ENCODE measurements around the gene CFAP206.

The CFAP206 gene

DNA sequence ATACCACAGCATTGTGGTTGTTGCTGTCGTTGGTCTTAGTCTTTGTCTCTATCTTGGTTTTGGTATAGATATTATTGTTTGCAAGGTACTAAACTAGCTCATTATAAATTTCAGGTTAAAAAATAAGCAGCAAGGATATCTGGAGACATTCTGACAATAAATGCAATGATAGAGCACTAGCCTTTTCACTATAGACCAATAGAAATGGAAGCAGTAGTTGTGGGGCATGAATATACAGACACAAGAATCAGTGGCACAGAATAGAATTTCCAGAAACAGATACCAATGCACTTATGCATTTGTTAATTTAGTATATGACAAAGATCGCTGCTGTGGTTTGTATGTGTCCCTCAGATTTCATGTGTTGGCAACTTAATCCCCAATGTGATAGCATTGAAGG, 31.1 kb upstream of the CFAP206 start:
- H3K4me3 ChIP-seq (ENCODE audit: low read length) = no peak overlapping the region
- TF ChIP-seq, protein P1, sequence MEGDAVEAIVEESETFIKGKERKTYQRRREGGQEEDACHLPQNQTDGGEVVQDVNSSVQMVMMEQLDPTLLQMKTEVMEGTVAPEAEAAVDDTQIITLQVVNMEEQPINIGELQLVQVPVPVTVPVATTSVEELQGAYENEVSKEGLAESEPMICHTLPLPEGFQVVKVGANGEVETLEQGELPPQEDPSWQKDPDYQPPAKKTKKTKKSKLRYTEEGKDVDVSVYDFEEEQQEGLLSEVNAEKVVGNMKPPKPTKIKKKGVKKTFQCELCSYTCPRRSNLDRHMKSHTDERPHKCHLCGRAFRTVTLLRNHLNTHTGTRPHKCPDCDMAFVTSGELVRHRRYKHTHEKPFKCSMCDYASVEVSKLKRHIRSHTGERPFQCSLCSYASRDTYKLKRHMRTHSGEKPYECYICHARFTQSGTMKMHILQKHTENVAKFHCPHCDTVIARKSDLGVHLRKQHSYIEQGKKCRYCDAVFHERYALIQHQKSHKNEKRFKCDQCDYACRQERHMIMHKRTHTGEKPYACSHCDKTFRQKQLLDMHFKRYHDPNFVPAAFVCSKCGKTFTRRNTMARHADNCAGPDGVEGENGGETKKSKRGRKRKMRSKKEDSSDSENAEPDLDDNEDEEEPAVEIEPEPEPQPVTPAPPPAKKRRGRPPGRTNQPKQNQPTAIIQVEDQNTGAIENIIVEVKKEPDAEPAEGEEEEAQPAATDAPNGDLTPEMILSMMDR (conservative IDR thresholded peaks at IDR 0.05; ENCODE audit: low read depth, low read length) = no peak
- no peak for DNase-seq (ENCODE audit: low read depth)

DNA sequence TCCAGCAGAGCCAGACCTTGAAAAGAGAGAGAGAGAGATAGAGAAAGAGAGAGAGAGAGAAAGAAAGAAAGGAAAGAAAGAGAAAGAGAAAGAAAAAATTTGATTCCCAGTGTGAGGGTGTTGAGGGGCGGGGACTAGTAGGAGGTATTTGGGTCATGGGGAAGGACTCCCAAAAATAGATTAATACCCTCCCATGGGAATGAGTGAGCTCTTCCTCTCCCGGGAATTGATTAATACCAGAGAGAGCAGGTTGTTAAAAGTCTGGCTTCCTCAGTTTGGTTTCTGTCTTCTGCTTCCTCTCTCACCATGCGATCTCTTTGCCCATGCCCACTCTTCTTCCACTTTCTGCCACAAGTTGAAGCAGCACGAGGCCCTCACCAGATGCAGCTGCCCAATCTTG, 28.8 kb upstream of the CFAP206 start:
- TF ChIP-seq, protein P1 (conservative IDR thresholded peaks at IDR 0.05; ENCODE audit: low read depth, low read length) = no peak
- H3K4me3 ChIP-seq (ENCODE audit: low read length) = no peak overlapping the region
- no peak for DNase-seq (ENCODE audit: low read depth)

DNA sequence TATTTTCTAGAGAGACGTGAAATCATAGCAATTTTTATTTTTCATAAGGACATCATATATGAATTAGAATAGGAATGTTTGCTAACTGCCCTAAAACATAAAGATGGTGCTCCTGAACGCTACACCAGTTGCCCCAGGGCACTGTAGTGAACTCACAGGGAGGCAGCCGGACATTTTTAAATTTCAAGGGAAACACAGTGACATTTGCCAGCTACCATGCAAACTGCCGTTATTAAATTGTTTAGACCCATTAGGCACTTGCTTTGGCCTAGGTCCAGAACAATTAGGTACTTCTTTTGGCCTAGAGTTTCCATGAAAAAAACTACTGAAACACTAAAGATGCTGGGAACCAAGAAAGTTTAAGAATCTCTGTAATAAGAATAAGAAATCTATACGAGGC, 24.9 kb upstream of the CFAP206 start:
- H3K4me3 ChIP-seq (ENCODE audit: low read length) = no peak overlapping the region
- TF ChIP-seq, protein P1 (conservative IDR thresholded peaks at IDR 0.05; ENCODE audit: low read depth, low read length) = no peak
- no peak for DNase-seq (ENCODE audit: low read depth)

DNA sequence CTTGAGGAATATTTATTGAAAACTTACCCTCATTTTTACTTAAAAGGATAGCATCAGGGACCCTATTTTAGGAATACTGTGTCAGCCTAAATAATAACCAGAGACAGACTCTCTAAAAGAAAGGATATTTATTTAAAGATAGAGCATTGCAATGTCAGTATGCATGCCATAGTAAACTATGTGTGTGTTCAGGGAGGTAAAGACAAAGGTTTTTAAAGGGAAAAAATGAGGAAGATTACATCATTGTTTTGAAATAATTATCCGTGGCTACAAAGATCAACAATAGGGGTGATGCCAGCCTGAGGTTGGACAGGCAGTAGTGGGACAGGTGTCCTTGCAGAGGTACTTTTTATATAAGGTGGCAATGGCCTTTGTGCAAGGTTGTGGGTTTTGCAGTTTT, 23.7 kb upstream of the CFAP206 start:
- TF ChIP-seq, protein P1 (conservative IDR thresholded peaks at IDR 0.05; ENCODE audit: low read depth, low read length) = no peak
- DNase-seq (ENCODE audit: low read depth) = no peak
- no peak overlapping the region for H3K4me3 ChIP-seq (ENCODE audit: low read length)

DNA sequence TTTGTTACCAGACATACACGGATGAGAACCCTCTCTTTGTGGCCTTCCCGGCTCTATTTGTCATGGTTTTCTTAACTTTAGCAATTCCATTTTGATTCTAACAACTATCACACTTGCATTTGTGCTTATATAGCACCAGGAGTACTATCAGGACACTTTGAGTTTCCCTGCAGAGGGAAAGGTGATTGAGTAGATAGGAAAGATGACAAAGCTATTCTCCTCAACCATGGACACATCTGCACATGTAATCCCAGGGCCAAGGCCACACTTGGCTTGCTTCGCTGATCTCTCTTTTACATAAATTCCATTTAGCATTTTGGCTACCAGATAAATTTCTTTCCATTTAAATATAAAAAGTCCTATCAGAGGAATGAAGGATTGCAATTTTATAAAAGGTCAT, 23.3 kb upstream of the CFAP206 start:
- H3K4me3 ChIP-seq (ENCODE audit: low read length) = no peak overlapping the region
- TF ChIP-seq, protein P1 (conservative IDR thresholded peaks at IDR 0.05; ENCODE audit: low read depth, low read length) = no peak
- no peak for DNase-seq (ENCODE audit: low read depth)

DNA sequence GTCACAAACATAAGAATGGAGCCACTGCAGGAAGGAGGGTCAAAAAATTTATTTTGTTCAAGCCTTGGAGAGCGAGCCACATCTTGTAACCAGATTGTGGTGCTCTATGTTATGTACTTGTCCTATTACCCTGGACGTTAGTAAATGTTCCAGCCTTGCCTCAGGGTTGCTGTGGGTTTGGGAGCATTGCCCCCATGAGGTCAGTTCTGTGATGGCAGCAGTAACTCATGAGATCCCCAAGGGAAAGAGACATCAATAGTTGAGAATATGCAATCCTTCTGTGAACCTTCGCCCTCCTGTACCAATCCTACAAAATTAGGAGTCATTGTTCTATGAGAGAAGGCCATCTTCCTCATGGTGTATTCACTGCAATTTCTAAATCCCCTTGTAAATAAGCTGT, 16.4 kb upstream of the CFAP206 start:
- no peak overlapping the region for H3K4me3 ChIP-seq (ENCODE audit: low read length)
- no peak for DNase-seq (ENCODE audit: low read depth)
- TF ChIP-seq, protein P1 (conservative IDR thresholded peaks at IDR 0.05; ENCODE audit: low read depth, low read length) = peak; percentile 69

DNA sequence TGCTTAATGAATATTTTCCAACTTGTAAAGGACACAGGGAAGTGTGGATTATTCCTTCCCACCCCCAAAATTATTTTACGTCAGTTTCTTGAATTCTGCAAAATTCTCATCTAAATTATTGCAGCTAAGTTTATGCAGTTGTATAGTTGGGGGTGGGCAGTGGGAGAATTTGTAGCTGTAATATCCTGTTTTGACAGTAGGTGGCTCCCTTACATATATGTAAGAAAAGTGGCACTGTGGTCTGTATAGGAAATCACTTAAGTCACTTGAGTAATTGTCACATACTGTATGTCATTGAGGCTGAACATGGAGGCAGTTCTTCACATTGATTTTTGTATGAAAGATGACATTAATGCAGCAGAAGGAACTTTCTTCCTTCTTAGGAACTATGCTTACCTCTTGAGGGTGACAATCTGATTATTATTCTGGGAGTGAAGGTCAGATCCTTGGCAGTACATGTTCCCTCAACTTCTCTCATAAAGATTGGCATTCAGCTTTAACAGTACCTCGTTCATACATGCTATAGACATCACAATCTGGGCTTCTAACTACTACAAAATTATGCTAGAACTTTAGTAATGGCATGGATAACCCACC, 14.6 kb upstream of the CFAP206 start:
- no peak overlapping the region for H3K4me3 ChIP-seq (ENCODE audit: low read length)
- DNase-seq (ENCODE audit: low read depth) = peak; percentile 31
- TF ChIP-seq, protein P1 (conservative IDR thresholded peaks at IDR 0.05; ENCODE audit: low read depth, low read length) = peak; percentile 66
